ENCODE data around the gene CDK14.

DNA sequence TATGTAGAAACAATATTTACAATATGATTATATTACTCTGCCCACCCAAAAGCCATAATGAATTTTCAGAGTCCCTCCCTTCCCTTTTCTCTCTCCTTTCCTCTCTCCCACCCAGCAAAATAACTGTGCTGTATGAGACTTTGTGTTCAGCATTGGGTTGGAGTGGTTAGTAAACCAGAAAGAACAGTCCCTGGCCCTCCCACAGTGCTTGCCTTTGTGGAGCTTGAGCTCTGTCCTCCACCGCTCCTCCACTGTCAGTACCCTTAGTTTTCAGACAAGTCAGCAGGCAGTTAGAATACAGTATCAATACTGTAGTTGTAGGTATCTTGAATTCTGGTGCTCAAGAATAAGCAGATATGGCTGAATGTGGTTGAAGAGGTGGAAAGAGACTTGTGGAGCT is 92.7 kb downstream of the CDK14 start:
- TF ChIP-seq CTCF (IDR thresholded peaks at IDR 0.05) (no peak), EZH2 (IDR thresholded peaks at IDR 0.05; ENCODE audit: borderline replicate concordance, insufficient read depth, low read depth, low read length, poor library complexity, severe bottlenecking) (no peak)
